H1 (cell line): ENCODE data around the gene ERI3. TPM values are rescaled to one million over a fixed set of nuclear protein-coding genes. Genes with fewer than 3 reads are reported as not detected.

Experiments
- CBX5 ChIP-seq: fragments of 300-800, 300-1000 bp; sonication (generic); IDR thresholded peaks from 2 replicates; pipeline ENCODE4 v1.7.1; 2016; ENCODE audit warnings: antibody characterized with exemption, low read length, low read depth
- EP300 ChIP-seq, 2 experiments: IDR thresholded peaks; 1 replicate in 1 of 2; 2 replicates in 1 of 2; pipeline ENCODE4 v1.6.1; 2011 to 2012; ENCODE audit warnings: low read depth in 2 of 2, low read length in 2 of 2, mild to moderate bottlenecking in 2 of 2, borderline replicate concordance in 1 of 2, inconsistent platforms in 1 of 2, moderate library complexity in 1 of 2
- FOSL1 ChIP-seq: IDR thresholded peaks from 2 replicates; pipeline ENCODE4 v1.6.1; 2011; ENCODE audit warnings: mild to moderate bottlenecking, low read depth, low read length, moderate library complexity; ENCODE audit not compliant: insufficient read depth
- JUND ChIP-seq: IDR thresholded peaks from 2 replicates; pipeline ENCODE4 v1.6.1; 2011; ENCODE audit warnings: mild to moderate bottlenecking, improper control_type of control experiment, low read length
- RAD21 ChIP-seq, 2 experiments: IDR thresholded peaks in 1 of 2; conservative IDR thresholded peaks in 1 of 2; 2 replicates each; pipeline ENCODE4 v1.6.1; 2011; ENCODE audit warnings: low read depth in 2 of 2, low read length in 2 of 2, improper control_type of control experiment in 1 of 2, inconsistent platforms in 1 of 2, mild to moderate bottlenecking in 1 of 2, moderate library complexity in 1 of 2
- RNF2 ChIP-seq: fragments of 200-900, 300-1000 bp; sonication (generic); IDR thresholded peaks from 2 replicates; pipeline ENCODE4 v1.7.1; 2016; ENCODE audit warnings: borderline replicate concordance, low read depth, mild to moderate bottlenecking, antibody characterized with exemption, low read length; ENCODE audit not compliant: poor library complexity, severe bottlenecking; ENCODE audit errors: missing control alignments
- SP4 ChIP-seq: IDR thresholded peaks from 2 replicates; pipeline ENCODE4 v1.6.1; 2012; ENCODE audit warnings: low read length, inconsistent platforms
- TAF1 ChIP-seq: IDR thresholded peaks from 2 replicates; pipeline ENCODE4 v1.6.1; 2011; ENCODE audit warnings: mild to moderate bottlenecking, low read depth, low read length
- TEAD4 ChIP-seq: IDR thresholded peaks from 2 replicates; pipeline ENCODE4 v1.6.1; 2012; ENCODE audit warnings: low read depth, low read length, inconsistent platforms, mixed read lengths
- polyA plus RNA-seq, 7 experiments: library from polyadenylated mRNA; depleted of rRNA in 3 of 7; stranded (reverse) in 5 of 7; unstranded in 2 of 7; fragments of >200 nt in 5 of 7; fragments of 200-250 nt in 2 of 7; gene quantifications; 1 replicate in 5 of 7; 2 replicates in 1 of 7; 4 replicates in 1 of 7; pipeline versions ENCODE4 v1.2.1 to v1.2.3, GENCODE V29; 2011 to 2013; ENCODE audit warnings: missing spikeins in 2 of 7, mixed read lengths in 2 of 7
- total RNA-seq: library from RNA; stranded (reverse); fragmentation: NEBNext Ultra II Directional; extraction: Animal tissue kit (Norgen Biotek cat#: 25700); gene quantifications from 2 replicates; pipeline ENCODE4 v1.2.1, GENCODE V29; 2021
- TF ChIP-seq, protein P1 (sequence below): fragments of 300-600 bp; sonication (generic); IDR thresholded peaks from 2 replicates; pipeline ENCODE4 v1.7.1; 2012; ENCODE audit warnings: low read length, moderate library complexity, mild to moderate bottlenecking, inconsistent platforms; ENCODE audit not compliant: insufficient replicate concordance

ERI3 gene
- total and polyA plus RNA-seq, 2 of the 8 experiments (the other 6 are each of a cell fraction or from before 2014, with no cell fraction given), result 81.1 to 199 TPM

DNA sequence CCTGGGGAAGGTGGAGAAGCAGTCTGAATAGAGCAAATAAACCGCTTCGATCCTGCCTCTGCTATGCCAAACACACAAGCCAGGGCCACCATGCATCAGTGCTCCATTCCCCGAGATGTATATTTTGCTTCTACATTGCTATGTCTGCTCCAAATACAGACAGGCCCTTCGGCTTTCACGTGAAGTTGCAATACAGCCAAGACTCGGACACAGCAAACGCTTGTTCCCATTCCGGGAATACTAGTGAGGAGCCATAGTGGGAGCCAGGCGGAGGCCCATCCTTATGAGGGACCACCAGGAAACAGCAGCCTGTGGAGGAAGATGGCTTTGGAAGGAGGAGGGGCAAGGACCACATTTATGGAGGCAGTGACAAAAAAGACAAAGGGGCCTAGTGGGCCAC, 22.6 kb downstream of the ERI3 start (continued):
- TF ChIP-seq, protein P1, sequence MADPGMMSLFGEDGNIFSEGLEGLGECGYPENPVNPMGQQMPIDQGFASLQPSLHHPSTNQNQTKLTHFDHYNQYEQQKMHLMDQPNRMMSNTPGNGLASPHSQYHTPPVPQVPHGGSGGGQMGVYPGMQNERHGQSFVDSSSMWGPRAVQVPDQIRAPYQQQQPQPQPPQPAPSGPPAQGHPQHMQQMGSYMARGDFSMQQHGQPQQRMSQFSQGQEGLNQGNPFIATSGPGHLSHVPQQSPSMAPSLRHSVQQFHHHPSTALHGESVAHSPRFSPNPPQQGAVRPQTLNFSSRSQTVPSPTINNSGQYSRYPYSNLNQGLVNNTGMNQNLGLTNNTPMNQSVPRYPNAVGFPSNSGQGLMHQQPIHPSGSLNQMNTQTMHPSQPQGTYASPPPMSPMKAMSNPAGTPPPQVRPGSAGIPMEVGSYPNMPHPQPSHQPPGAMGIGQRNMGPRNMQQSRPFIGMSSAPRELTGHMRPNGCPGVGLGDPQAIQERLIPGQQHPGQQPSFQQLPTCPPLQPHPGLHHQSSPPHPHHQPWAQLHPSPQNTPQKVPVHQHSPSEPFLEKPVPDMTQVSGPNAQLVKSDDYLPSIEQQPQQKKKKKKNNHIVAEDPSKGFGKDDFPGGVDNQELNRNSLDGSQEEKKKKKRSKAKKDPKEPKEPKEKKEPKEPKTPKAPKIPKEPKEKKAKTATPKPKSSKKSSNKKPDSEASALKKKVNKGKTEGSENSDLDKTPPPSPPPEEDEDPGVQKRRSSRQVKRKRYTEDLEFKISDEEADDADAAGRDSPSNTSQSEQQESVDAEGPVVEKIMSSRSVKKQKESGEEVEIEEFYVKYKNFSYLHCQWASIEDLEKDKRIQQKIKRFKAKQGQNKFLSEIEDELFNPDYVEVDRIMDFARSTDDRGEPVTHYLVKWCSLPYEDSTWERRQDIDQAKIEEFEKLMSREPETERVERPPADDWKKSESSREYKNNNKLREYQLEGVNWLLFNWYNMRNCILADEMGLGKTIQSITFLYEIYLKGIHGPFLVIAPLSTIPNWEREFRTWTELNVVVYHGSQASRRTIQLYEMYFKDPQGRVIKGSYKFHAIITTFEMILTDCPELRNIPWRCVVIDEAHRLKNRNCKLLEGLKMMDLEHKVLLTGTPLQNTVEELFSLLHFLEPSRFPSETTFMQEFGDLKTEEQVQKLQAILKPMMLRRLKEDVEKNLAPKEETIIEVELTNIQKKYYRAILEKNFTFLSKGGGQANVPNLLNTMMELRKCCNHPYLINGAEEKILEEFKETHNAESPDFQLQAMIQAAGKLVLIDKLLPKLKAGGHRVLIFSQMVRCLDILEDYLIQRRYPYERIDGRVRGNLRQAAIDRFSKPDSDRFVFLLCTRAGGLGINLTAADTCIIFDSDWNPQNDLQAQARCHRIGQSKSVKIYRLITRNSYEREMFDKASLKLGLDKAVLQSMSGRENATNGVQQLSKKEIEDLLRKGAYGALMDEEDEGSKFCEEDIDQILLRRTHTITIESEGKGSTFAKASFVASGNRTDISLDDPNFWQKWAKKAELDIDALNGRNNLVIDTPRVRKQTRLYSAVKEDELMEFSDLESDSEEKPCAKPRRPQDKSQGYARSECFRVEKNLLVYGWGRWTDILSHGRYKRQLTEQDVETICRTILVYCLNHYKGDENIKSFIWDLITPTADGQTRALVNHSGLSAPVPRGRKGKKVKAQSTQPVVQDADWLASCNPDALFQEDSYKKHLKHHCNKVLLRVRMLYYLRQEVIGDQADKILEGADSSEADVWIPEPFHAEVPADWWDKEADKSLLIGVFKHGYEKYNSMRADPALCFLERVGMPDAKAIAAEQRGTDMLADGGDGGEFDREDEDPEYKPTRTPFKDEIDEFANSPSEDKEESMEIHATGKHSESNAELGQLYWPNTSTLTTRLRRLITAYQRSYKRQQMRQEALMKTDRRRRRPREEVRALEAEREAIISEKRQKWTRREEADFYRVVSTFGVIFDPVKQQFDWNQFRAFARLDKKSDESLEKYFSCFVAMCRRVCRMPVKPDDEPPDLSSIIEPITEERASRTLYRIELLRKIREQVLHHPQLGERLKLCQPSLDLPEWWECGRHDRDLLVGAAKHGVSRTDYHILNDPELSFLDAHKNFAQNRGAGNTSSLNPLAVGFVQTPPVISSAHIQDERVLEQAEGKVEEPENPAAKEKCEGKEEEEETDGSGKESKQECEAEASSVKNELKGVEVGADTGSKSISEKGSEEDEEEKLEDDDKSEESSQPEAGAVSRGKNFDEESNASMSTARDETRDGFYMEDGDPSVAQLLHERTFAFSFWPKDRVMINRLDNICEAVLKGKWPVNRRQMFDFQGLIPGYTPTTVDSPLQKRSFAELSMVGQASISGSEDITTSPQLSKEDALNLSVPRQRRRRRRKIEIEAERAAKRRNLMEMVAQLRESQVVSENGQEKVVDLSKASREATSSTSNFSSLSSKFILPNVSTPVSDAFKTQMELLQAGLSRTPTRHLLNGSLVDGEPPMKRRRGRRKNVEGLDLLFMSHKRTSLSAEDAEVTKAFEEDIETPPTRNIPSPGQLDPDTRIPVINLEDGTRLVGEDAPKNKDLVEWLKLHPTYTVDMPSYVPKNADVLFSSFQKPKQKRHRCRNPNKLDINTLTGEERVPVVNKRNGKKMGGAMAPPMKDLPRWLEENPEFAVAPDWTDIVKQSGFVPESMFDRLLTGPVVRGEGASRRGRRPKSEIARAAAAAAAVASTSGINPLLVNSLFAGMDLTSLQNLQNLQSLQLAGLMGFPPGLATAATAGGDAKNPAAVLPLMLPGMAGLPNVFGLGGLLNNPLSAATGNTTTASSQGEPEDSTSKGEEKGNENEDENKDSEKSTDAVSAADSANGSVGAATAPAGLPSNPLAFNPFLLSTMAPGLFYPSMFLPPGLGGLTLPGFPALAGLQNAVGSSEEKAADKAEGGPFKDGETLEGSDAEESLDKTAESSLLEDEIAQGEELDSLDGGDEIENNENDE, result no peak
- TF ChIP-seq TAF1 (no peak), CBX5 (no peak), EP300 (IDR thresholded peaks at IDR 0.05; ENCODE audit: borderline replicate concordance in 1 of 2, low read depth in 2 of 2, low read length in 2 of 2) (no peak), RAD21 (IDR thresholded peaks at IDR 0.05 in 1 of 2, conservative IDR thresholded peaks at IDR 0.05 in 1 of 2; ENCODE audit: low read depth in 2 of 2, low read length in 2 of 2) (no peak), JUND (no peak), SP4 (no peak), TEAD4 (no peak), FOSL1 (no peak), RNF2 (no peak)
